Fibroblast of pulmonary artery (primary cell): Measurements from ENCODE around the gene CNTNAP2.

Experiments
- DNase-seq: peaks from one replicate; pipeline ENCODE4 v3.0.0-alpha.2; 2010; ENCODE audit warnings: low read depth
- H3K4me3 ChIP-seq: replicated peaks from 2 replicates; pipeline ENCODE4 v1.5.1; 2011; ENCODE audit warnings: low read depth, mild to moderate bottlenecking, control low read depth, low read length, moderate library complexity
- CTCF ChIP-seq: IDR thresholded peaks from 2 replicates; pipeline ENCODE4 v1.5.1; 2011; ENCODE audit warnings: mild to moderate bottlenecking, control low read depth, low read length, inconsistent platforms; ENCODE audit errors: missing control alignments

The CNTNAP2 gene

GRCh38 chr7:148367731-148368475 lies 2251.3 kb downstream of the CNTNAP2 start:
- H3K4me3 ChIP-seq = no peak overlapping the region
- DNase-seq = no peak
- no peak for TF ChIP-seq CTCF

DNA sequence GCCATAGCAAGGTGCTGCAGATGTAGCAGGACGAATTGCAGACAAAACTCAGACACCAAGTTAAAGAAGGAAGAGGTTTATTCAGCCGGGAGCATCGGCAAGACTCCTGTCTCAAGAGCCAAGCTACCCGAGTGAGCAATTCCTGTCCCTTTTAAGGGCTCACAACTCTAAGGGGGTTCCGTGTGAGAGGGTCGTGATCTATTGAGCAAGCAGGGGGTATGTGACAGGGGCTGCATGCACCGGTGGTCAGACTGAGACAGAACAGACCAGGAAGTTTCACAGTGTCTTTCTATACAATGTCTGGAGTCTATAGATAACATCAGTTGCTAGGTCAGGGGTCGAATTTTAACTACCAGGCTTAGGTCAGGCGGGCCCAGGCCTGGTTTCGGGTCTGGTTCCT lies 2252.0 kb downstream of the CNTNAP2 start:
- no peak overlapping the region for H3K4me3 ChIP-seq
- DNase-seq = no peak
- TF ChIP-seq CTCF = no peak

DNA sequence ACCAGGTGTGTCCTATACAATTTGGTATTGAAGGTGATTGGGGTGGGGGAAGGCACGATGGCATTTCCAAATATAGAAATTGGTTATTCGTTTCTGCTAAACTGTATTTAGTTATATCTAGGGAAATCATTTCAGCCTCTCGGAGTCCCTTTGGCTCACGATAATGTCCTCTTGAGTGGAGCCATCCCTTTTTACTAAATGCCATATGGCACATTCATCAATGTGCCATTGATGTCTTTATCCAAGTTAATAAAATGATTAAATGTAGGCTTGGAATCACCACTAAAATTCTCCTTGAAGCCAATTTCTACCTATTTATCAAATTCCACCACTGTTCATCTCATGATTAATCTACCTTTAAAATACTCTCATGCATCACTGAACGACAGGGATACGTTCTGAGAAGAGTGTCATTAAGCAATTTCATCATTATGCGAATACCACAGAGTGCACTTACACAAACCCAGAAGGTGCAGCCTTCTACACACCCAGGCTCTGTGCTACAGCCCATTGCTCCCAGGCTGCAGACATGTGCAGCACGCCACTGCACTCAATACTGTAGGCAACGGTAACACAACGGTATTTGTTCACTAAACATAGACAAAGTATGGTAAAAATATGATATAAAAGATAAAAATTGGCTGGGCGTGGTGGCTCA lies 2254.8 kb downstream of the CNTNAP2 start:
- no peak for TF ChIP-seq CTCF
- H3K4me3 ChIP-seq = no peak overlapping the region
- no peak for DNase-seq

DNA sequence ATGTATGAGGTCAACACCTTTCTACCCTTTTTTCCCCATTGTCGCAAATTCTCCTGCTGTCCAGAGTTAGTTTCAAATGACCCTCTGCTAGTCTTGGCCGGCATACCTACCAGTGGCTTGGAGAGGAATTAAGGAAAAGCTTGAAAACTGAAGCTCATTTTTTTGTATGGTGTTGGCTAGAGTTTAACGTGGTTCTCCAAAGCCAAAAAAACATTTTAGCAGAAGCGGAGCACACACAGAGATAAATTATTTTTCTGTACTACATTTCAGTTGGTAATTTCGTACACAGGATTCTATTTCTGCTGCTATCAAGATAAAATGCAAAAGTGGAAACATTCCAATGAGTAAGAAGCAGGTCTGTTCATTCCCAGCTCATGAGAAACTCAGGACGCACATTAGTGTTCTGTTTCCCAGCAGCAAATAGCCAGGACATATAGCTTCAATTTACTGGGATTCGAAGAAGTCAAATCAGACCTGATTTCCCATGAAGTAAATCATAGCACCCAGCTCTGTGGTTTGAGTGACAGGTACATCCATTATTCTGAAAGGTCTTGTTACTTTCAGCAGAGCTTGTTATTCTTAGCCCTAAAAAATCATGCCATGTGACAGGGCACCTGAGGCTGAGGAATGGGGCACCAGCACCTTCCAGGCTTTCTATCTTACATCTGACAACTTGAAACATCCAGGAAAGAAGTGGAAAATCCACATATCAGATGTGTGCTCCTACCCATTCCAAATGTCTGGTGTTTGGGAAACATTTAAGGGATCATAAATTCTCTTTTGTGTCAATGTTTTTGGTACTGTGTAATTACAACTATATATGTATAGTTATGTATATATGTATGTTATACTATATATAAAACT lies 2258.0 kb downstream of the CNTNAP2 start:
- no peak for DNase-seq
- no peak for TF ChIP-seq CTCF
- no peak overlapping the region for H3K4me3 ChIP-seq

GRCh38 chr7:148379677-148380076 lies 2263.1 kb downstream of the CNTNAP2 start:
- H3K4me3 ChIP-seq = no peak overlapping the region
- no peak for DNase-seq
- no peak for TF ChIP-seq CTCF

DNA sequence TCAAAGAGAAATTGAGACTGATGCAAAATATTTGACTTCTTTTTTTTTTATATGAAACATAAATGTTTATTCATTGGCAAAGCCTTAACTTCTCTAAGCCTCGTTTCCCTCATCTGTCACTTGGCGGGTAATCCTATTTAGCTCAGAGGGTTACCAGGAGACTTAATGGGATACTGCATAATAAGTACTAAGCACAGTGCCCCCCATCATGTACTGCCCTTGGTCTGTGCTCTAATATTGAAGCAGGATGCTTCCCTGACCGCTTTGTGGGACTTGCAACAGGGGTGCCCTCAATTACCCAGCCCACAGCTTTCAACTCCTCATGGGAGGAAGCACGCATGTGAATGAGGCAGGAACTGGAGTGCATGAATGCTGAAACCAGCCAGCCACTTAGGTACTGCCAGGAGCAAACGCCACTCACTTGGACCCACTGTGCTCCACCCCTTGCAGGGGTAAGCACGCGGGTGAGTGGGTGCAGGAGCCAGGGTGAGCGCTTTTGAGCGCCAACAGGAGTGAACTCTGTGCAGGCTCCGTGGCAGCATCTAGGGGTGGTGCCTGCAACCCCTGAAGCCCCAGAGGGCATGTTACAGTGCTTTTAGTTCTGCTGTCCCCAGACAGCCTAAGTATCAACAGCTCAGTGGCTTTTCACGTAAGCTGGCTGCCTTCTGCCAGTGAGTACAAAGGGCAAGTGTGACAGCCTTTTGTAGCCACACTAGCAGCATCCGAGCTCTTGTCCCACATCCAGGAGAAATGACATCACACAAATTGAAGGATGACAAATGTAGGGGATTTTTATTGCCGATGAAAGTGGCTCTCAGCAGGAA lies 2264.2 kb downstream of the CNTNAP2 start:
- no peak overlapping the region for H3K4me3 ChIP-seq
- no peak for TF ChIP-seq CTCF
- no peak for DNase-seq
